Left kidney (tissue), 8 donors: ENCODE measurements around the gene OR1G1. TPM values are rescaled to one million over a fixed set of nuclear protein-coding genes. Genes with fewer than 3 reads are reported as not detected.
"Not testable (repeated sequence)": the region's sequence is repeated elsewhere in the genome, so short reads cannot be mapped to it uniquely, and the experiment has no call there.

Source experiments
- DNase-seq: peaks from one replicate; pipeline ENCODE4 v3.0.0-alpha.2; 2013
- long read RNA-seq, 8 donors: transcript quantifications; one replicate each; lab custom pipeline, GENCODE V29; 2026
- polyA plus RNA-seq: library from polyadenylated mRNA; unstranded; fragments of 120-200 nt; gene quantifications from one replicate; pipeline ENCODE4 v1.2.1, GENCODE V29; 2013; ENCODE audit not compliant: insufficient read length

OR1G1 gene
- not detected for polyA plus RNA-seq
- long read RNA-seq, donor 1: 0 reads
- long read RNA-seq, donor 2: 0 reads
- long read RNA-seq, donor 3: 0 reads
- long read RNA-seq, donor 4: 0 reads
- long read RNA-seq, donor 5: 0 reads
- long read RNA-seq, donor 6: 0 reads
- long read RNA-seq, donor 7: 0 reads
- long read RNA-seq, donor 8: 0 reads

DNA sequence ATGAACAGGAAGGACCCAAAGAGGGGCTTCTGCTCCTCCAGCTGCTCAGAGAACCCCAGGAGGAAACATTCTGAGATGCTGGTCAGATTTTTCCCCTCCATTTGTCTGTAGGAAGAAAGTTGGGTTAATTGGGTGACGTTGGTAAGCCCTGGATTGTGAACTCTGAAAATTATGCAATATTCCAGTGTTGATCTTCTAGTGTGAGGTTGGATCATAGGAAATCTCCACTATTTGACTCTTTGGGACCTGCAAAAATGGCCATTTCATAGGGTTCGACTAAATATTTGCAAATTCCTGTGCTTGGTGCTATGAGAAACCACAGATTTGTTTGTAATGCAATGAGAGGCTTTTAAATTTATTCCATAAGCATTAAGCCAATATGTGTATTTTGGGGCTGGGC lies at the start of gene OR1G1:
Gene OR1G1, minus strand, starts transcription at position 101 of the 400 bp plus-strand sequence. Its CDS starts 0 bp downstream, at position 101.
- DNase-seq: no peak

- DNase-seq: no peak
These were observed 40.2 kb upstream of the OR1G1 start for GRCh38 chr17:3167574-3167973.

DNA sequence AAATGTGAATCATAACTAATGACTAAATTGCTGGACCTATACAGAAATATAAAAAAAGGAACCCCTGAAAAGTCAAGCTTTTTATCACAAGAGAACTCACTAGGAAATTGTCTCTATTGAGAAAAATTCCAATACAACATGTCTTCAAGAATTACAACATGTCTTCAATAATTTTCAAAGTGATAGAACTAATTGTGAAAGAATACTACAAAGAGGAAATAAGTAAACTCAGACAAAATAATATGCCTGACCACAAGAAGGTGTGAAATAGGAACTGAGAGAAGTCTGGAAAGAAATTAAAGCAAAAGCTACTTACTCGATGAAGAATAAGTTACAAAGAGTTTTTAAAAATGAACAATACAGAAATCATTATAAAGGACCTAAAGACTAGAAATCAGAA lies 29.9 kb upstream of the OR1G1 start:
- no peak for DNase-seq

- not testable (repeated sequence) for DNase-seq
These were observed 10.1 kb upstream of the OR1G1 start for GRCh38 chr17:3137494-3137893.

DNA sequence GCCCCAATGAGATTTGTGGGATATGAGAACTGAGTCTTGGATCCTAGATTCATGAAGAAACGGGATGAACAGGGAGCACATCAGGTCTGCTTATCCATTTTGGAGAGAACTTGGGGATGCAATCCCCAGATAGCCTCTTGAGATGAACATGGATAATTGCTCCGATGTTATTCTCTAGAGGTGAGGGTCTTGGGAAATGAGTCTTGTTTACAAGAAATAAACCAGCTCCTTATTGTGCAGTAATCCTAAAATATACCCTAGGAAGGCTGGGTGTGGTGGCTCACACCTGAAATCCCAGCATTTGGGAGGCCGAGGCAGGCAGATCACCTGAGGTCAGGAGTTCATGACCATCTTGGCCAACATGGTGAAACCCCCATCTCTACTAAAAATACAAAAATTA lies 23.0 kb downstream of the OR1G1 start, which contains the start of gene OR1D2:
Gene OR1D2, minus strand, starts transcription at position 101 of the 400 bp plus-strand sequence. CDS start 11,426 bp downstream, outside the sequence.
- no peak for DNase-seq

Other genes with a start within 250 kb of the OR1G1 start
- gene OR1D5, start 63.9 kb downstream of the OR1G1 start, polyA plus RNA-seq: not detected
- gene OR1D2, start 23.1 kb downstream of the OR1G1 start, polyA plus RNA-seq: 0.03 TPM
- not detected for gene OR1A2, start 70.0 kb upstream of the OR1G1 start, polyA plus RNA-seq
- 0.08 TPM for gene OR1A1, start 80.1 kb upstream of the OR1G1 start, polyA plus RNA-seq
- 0.08 TPM for gene OR3A1, start 170.8 kb upstream of the OR1G1 start, polyA plus RNA-seq